GM18861 (cell line): ENCODE data around the gene TSPO.

Experiments used
- ATAC-seq: cut with Tn5 transposase; IDR thresholded peaks from one replicate; pipeline ENCODE4 v1.9.1; 2021; ENCODE audit not compliant: unreplicated experiment

Gene TSPO

DNA sequence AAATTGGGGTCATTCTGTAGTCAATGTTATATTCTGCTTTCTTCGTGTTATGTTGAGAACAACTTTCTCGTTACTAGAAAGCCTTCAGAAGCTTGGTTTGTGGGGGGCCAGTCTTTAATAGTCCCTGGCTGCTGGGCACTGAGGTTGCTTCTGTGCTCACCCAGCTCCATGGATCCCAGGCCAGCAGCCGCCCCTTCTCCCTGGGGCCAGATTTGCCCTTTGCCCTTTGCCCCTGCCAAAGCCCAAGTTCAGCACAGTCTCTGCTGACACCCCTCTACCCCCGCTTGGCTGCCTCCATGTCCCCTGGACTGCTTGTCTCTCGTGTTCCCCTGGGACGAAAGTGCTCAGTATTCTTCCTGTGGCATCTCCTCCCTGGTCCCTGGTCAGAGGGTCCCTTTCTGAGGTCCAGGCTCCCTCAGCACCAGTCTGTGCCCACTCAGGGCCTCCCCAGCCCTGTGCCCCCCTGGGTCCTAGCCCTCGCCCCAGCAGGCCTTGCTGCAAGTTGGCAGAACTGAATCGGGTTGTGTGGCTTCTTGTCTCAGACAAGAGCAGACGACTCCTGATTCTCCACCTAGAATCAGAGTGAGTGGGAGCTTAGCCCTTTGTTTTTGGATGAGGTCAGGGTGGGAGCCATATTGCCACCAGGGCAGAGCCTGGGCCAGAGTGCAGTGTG is 6.7 kb downstream of the TSPO start:
- no peak for ATAC-seq

DNA sequence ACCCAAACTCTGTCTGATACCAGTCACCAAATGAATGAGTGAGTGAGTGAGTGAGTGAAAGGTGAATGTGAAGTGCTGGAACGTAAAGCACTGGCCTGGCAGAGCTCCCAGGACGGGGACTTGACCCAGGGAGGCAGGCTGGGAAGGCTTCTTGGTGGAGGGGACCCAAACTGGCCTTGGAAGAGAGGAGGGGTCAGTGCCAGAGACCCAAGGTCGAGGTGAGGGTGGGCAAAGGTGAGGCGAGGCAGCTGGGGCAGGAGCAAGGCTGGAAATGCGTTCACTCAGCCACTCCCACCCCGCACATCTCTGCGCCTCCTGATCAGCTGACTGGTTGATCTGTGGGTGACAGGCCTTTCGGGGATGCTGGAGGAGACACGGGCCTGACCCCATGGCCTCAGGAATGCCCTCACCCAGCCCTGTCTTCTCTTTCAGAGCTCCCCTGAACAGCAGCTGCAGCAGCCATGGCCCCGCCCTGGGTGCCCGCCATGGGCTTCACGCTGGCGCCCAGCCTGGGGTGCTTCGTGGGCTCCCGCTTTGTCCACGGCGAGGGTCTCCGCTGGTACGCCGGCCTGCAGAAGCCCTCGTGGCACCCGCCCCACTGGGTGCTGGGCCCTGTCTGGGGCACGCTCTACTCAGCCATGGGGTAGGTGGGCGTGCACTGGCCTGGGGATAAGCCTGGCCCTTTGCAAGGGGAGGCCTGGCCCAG is 7.6 kb downstream of the TSPO start:
- ATAC-seq = no peak

DNA sequence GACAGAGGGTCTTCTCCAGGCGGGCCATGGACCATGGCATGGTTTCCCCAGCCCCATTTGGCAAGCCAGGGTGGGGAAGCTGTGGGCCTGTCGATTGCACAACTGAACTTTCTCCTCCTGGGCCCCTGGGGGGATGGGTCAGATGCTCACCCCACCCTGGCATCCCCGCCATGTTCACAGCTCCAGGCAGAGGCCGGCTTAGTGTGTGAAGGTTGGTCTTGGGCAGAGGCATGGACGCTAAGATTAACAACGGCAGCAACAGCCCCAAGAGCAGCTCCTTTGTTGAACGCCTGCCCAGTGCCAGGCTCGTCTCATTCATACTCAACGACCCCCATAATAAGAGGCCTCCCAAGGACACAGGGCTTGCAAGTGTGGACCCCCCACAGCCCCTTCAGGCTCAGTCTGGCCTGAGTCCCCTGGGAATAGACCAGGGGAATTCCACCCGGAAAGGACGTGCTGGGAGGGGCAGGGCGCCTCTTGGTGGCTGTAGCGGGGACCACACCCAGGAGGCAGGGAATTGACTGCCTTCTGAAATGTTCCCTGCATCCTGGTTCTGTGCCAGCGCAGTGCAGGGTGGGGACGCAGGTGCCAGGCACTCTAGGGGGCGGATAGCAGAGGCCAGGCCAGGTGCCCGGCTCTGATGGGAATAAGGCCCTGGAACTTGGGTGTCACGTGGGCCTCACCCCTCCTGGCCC is 8.3 kb downstream of the TSPO start:
- no peak for ATAC-seq

DNA sequence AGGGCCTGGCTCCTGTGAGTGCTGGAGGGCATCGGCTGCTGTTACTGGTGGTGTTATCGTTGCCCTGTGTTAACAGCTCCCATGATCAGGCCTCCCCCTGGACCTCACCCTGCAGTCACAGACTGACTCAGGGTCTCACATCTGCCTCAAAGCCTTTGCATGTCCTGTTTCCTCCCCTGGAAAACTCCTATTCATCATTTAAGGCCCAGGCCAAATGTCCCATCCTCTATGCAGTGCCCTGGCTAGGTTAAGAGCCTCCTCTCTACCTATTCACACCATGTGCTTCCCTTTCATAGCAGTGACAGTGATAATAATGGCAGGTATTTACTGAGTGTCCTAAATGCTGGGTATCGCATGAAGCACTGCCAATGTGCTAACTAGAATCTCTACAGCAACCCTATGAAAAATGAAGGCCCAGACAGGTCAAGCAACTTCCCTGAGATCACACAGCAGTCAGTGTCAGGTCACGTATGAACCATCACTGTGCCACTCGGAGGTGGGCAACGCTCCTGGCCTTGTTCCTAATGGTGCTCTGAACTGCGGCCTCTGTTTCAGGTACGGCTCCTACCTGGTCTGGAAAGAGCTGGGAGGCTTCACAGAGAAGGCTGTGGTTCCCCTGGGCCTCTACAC is 9.3 kb downstream of the TSPO start:
- ATAC-seq = no peak

DNA sequence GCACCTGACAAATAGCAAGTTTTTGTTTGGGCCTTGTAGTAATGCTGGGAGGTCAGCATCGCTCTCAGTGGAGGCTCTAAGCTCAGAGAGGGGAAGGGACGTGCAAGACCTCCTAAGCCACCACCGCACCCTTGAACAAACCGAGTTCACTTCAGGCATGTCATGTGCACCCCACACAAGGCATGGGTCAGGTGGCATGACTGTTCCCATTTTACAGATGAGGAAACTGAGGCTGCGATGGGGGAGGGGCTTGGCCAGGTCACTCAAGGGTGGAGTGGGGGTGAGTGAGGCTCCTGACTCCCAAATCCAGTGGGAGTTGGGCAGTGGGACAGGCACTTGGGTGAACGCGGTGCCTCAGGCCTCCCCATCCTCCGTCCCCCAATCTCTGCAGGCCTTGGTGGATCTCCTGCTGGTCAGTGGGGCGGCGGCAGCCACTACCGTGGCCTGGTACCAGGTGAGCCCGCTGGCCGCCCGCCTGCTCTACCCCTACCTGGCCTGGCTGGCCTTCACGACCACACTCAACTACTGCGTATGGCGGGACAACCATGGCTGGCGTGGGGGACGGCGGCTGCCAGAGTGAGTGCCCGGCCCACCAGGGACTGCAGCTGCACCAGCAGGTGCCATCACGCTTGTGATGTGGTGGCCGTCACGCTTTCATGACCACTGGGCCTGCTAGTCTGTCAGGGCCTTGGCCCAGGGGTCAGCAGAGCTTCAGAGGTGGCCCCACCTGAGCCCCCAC is 11.2 kb downstream of the TSPO start:
- no peak for ATAC-seq

DNA sequence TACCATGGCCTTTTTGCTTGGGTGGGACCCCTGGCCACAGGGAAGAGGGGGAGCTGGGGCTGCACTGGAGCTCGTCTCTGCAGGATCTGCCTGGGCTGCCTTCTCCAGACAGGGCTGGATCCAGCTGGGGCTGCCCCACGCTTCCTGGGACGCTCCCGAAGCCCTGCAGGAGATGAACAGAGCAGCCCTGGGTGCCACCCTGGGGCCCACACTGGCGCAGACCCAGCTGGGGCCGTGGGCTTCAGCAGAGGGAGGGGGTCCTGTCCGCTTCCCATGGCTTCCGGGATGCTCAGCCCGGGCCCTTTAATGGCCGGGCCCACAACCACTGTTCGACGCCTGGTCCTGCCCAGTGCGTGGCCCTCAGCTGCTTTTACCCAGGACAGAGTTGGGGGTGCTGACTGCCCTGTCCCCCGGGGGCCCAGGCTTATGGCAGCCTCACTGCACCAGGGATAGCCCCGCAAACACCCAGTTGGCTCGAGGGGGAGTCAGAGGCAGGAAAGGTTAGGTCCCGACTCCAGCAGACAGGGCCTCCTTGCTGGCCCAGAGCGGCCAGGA is 12.0 kb downstream of the TSPO start:
- no peak for ATAC-seq

DNA sequence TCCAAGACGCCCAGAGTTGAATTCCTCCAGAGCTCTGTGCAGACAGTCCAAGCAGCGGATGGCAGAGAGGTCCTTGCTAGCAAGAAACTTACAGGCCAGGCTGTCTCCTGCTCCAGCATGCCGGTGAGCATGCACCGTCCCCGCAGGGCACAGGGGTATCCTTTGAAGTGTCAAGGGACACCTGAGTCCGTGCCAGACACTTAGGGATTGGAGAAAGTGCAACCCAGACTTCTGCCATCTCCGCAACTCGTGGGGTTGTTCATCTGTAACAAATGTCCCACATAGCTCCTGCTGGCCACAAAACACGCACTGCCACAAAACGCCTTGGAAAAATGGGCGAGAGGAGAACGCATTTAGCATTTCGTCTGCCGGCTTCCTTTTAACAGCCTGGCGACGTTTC is 13.3 kb downstream of the TSPO start:
- no peak for ATAC-seq

DNA sequence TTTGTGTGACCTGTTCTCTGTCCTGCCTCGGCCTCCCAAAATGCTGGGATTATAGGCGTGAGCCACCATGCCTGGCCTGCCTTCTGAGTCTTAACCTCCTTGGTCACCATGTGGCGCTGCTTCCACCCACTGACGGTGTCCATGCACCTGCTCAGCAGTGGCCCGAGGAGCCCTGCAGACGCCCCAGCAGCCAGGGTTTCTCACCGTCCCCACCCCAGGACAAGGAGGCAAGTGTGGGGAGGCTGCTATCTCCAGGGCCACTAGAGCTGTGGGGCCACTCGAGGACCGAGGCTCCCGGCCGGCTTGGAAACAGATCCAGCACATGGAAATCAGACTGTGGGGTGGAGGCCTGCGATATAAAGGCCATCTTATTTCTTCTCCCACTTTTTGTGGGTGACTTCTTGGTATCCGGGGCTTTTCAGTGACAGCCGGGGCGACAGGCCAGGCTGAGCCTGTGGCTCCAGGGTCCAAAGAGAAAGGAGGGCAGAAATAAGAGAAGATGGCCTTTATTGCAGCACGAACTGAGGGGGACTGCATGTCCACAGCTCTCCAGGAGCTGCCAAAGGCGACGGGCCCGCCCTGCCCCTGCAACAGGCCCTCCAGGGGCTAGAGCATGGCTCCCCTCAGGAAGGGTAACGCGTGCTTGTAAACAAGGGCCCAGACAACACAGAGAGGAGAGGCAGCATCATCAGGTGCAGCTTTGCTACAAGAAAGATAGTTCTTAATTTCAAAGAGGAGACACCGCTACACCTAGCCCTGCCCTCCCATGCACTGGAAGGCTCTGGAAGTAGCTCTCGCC is 15.0 kb downstream of the TSPO start:
- ATAC-seq = no peak

DNA sequence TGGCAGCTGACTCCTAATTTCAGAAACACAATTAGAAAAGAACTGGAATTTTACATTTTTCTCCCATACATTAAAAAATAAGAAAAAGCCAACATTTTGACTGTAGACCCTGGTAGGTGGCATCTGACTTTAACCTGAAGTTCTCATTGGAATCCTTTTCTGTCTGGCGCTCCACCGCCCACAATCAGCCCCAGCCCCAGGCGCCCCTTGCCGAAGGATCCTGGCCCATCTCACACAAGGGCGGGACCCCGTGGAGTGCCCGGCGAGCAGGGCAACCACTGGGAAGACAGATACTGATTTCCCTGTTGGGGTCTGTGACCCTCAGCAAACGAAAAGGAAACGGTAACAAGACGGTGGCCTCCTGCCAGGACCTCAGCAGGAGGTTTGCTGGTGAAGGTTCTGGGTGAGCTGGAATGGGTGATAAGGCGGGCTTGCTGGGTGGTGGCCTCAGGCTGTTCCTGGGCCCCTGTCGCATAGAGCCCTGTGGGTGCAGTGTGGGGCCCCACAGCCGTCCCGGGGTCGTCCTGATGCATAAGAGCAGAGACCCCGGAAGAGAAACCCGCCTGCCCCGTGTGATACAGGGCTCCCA is 15.7 kb downstream of the TSPO start:
- no peak for ATAC-seq

DNA sequence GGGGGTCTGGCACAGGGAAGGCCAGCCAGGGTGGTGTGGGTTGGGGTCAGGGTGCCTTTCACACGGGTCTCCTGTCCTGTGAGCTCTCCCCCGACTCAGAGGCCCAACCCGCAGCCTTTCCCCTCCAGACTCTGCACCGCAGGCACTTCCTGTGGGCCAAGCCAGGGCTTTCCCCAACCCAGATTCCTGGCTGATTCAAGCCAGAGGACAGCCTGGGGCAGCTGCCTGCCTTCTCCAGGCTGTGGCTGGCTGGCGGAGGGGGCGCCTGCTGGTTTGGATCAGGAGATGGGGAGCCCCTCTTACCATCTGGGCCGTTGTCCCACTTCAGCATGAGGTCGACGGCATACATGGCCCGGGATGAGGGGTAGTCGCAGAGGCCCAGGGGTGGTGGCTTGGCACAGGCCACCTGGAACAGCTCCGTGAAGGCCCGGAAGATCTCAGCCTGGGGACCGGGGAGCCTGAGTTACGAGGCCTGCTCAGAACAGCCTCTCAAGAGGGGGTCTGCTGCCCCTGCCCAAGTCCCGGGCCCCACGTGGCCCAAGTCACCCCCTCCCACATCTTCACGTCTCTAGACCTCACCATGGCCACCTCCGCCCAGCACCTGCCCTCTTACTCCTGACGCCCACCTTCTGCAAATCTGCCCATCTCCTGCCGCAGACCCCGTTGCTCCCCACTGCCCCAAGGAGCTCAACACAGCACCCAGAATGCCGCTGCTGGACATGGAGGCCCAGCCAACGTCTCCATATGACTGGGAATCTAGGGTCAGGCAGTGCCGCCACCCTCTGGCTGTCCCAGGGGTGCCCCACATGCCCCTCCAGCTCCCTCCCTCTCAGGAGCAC is 17.3 kb downstream of the TSPO start:
- ATAC-seq = no peak

DNA sequence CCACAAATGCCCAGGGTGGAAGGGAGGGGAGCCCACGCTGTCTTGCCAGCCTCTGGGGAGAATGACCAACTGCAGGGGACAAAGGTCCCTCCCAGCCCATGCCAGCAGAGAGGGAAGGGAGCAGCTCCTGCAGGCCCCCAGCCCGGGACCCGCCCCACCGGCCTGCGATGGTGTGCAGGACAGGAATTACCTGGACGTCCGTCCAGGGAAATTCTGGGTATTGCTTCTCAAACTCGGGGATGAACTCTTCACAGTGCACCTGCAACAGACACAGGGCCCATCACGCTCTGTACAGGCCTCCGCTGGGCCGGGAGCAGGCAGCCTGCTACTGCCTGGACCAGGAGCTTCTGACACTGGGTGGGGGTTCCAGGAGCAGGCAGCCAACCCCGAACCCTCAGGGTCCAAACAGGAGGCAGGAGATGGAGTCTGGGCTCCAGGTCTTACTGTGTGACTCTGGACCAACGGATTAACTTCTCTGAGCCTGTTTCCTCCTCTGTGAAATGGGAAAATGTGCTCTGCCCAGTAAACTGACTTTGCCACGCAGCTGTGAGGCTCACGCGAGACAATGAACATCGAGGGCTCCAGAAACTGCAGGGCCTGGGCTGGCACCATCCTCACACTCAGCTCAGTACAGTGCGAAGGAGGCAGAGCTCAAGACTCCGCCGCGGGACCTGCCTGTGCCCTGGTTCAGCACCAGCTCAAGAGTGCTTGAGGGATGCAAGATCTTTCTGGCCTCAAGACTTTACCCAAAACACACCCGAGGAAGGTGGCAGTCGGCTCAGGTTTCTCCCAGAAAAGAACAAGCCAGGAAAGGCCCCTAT is 18.2 kb downstream of the TSPO start:
- no peak for ATAC-seq

DNA sequence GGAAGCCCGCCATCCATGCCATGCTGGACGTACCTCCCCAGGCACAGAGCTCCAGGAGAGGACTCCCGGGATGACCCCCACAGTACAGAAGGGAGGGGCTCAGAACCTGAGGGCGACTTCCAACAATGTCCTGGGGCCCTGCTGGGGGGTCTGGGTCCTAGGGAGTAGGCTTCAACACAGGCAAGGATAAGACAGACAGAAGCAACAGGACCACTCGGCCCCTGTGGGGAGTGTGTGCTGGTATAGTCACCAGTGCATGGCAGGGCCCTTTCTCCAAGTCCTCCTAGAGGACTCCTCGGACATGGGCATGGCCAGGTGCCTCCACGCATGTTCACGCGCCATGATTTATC is 18.7 kb downstream of the TSPO start:
- no peak for ATAC-seq

DNA sequence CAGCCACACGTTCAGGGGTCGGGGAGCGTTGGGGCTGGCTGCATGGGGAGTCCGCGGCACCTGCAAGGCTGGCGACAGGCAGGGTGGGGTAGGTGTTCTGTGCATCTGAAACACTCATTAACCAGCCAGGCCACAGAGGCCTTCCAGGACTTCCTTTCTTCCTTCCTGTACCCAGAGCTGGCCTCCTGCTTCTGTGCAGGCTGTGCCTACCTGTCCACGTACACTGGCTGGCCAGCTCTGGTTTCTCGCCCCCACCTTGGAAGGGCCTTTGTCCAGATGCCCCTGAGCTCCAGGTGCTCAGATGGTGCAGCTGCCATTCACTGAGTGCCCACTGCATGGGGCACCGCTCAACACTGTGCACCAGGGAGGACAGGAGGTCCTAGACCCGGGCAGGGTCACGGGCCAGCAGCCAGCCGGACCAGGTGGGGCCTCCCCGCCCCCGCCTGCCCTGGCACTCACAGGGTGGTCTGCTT is 19.7 kb downstream of the TSPO start:
- ATAC-seq = no peak

DNA sequence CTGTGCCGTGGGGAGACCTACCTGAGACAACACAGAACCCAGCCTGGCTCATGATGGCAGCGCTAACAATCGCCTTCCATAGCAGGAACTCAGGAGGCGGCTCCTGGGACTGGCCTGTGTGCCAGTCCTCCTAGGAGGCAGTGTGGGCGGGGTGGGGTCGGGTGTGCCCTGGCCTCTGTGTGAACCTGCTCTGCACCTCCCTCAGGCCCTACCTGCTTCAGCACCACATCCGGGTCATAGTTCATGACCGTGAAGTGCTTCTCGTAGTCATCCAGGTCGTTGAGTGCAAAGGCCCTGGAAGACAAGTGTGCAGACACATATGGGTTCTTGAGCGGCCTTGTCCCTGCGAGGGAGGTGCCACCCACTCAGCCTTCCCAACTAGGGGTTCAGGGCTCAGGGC is 20.2 kb downstream of the TSPO start:
- ATAC-seq = no peak

DNA sequence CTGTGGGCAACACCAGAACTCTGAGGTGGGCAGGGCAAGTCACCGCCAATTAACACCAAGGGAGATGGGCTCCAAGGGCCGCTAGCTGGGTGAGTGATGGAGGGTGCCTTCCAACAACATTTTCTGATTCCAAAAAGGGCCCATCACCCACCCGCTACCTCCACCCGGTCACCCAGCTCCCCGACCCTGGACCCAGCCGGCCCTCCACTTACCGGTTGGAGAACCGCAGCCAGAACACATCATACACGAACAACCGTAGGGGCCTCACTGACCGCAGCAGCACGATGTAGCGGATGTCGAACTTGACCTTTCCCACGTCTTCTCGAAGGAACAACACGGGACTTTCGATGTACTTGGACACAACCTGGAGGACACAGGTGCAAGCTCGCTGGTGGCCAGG is 20.8 kb downstream of the TSPO start:
- no peak for ATAC-seq

DNA sequence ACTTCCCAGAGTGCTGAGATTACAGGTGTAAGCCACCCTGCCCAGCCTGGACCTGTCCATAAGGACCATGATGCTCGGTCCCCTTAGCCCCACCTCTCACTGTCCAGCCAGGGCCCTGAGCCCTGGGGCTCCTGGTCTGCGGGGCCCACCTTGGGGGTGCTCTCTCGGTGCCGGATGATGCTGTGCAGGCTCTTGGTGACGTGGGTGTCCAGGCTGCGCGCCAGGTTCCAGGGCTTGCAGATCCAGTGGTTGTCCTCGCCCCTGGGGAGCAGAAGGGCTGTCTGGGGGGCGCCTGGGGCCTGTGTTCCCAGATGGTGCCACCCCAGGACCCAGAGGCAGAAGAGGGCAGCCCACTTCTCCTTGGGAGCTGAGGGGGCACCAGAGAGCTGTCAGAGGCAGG is 22.2 kb downstream of the TSPO start:
- ATAC-seq = no peak

DNA sequence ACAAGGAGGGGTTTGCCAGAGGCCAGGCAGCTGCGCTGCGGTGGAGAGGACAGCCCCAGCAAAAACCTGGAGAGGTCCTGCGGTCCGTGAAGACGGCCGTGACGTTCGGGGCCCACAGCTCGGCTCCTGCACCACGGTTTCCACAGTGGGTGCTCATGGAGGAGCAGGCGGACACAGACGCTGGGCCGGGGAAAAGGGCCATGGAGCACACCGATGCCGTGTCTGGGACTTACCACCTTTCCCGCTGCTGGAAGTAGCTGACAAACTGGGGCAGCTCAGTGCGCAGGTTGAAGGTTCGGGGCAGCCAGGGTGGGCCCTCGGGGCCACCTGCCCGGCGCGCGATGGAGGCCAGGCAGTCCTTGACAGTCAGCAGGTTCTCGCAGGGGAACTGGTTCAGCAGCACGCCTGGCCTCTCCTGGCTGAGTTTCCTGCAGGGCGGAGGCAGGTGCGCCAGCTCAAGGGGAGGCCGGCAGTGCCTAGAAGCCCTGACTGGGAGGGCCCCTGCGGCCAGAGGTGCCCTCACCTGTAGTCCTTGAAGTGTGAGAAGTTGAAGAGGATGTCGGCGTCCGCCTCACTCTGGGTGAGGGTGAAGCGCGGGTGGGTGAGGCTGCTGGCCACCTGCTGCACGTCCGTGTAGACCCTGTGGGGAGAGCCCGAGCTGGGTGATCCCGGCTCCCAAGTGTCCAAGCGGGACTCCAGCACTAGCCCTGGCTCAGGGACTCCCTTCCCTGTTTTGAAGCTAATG is 22.8 kb downstream of the TSPO start:
- ATAC-seq = no peak
